Measurements from ENCODE around the gene AKAP13. TPM values are rescaled to one million over a fixed set of nuclear protein-coding genes. Genes with fewer than 3 reads are reported as not detected.
A peak's percentile ranks its signal among the peaks of the same experiment; 100 is the strongest.
"Not testable (repeated sequence)": the region's sequence is repeated elsewhere in the genome, so short reads cannot be mapped to it uniquely, and the experiment has no call there.

Gene AKAP13
- total RNA-seq, 6 donors from 2014 or later, result 329 to 1,278 (median 748) TPM

DNA sequence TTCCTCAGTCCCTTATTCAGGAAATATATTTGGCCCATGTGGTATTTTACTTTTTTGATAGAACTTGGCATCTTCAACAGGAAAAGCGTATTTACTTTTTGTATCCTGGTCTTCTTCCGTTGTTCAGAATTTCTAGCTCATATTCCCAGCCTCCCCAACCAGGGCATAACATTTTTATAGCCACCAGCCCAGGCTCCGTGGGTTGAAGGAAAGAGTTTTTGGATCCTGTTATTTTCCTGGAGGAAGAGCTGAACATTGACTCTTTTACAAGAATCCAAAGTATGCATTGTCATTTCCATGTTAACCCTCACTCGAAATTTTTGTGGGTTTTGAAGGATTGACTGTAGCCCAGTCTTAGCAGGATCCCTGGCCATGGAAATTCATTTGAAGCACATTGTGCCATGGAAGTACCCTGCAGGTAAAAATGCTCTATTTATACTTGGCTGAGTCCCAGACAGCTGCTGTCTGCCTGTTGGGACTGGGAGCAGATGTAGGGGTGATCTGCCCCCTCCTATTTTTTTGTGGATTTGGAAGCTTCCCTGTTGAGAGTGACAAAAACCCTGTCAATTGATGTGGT, 98.8 kb downstream of the AKAP13 start:
- DNase-seq, result no peak
- H3K27ac ChIP-seq, result peak overlapping the region; percentile 5 to 82 (median 50)
- WGBS, 2 donors, result 15 to 23% methylated on average over 4 of the region's 4 CpGs
- no peak for TF ChIP-seq POLR2A (IDR thresholded peaks at IDR 0.05)
- no peak for TF ChIP-seq EP300 (IDR thresholded peaks at IDR 0.05)
- TF ChIP-seq, protein P1, sequence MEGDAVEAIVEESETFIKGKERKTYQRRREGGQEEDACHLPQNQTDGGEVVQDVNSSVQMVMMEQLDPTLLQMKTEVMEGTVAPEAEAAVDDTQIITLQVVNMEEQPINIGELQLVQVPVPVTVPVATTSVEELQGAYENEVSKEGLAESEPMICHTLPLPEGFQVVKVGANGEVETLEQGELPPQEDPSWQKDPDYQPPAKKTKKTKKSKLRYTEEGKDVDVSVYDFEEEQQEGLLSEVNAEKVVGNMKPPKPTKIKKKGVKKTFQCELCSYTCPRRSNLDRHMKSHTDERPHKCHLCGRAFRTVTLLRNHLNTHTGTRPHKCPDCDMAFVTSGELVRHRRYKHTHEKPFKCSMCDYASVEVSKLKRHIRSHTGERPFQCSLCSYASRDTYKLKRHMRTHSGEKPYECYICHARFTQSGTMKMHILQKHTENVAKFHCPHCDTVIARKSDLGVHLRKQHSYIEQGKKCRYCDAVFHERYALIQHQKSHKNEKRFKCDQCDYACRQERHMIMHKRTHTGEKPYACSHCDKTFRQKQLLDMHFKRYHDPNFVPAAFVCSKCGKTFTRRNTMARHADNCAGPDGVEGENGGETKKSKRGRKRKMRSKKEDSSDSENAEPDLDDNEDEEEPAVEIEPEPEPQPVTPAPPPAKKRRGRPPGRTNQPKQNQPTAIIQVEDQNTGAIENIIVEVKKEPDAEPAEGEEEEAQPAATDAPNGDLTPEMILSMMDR (IDR thresholded peaks at IDR 0.05), result no peak
- no peak for TF ChIP-seq POLR2AphosphoS5 (IDR thresholded peaks at IDR 0.05)
- no peak overlapping the region for H3K4me3 ChIP-seq
- ATAC-seq (ENCODE audit: low FRiP score in 2 of 2), result peak in 1 of 2 donors; percentile 66
- H3K27me3 ChIP-seq, result no peaks in the 10 kb centered on the region
- H3K4me1 ChIP-seq, result peaks cover 45 to 64% (median 54%) of the 10 kb centered on the region in 4 donors
- H3K9me3 ChIP-seq, result no peaks in the 10 kb centered on the region
- no peaks in the 10 kb centered on the region for H3K36me3 ChIP-seq

DNA sequence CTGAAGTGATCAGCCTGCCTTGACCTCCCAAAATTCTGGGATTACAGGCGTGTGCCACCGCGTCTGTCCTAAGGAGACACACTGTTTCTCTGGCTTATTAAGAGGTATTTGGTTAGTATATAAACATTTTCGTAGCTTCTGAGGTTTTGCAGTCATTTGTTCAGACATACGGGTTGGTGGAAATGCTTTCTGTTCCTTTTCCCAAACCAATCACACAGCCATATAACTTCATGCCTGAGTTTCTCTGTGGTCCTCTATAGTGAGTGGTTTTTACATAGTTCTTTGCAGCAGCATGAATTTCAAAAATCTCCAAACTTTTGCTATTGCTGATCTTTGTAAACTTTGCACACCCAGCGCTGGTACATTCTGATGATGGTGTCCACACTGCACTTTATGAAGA, 100.5 kb downstream of the AKAP13 start:
- ATAC-seq (ENCODE audit: low FRiP score in 2 of 2) (no peak), DNase-seq (no peak)
- 73 to 84% methylated on average over 6 of the region's 6 CpGs for WGBS, 2 donors
- Histone ChIP-seq H3K36me3 (no peaks in the 10 kb centered on the region), H3K27ac (peak overlapping the region in 1 of 4 donors; percentile 63), H3K4me3 (no peak overlapping the region), H3K9me3 (no peaks in the 10 kb centered on the region), H3K27me3 (no peaks in the 10 kb centered on the region), H3K4me1 (peaks cover 40 to 53% (median 50%) of the 10 kb centered on the region in 4 donors)
- TF ChIP-seq, protein P1 (IDR thresholded peaks at IDR 0.05), result no peak
- TF ChIP-seq EP300 (IDR thresholded peaks at IDR 0.05), result no peak
- no peak for TF ChIP-seq POLR2AphosphoS5 (IDR thresholded peaks at IDR 0.05)
- no peak for TF ChIP-seq POLR2A (IDR thresholded peaks at IDR 0.05)

DNA sequence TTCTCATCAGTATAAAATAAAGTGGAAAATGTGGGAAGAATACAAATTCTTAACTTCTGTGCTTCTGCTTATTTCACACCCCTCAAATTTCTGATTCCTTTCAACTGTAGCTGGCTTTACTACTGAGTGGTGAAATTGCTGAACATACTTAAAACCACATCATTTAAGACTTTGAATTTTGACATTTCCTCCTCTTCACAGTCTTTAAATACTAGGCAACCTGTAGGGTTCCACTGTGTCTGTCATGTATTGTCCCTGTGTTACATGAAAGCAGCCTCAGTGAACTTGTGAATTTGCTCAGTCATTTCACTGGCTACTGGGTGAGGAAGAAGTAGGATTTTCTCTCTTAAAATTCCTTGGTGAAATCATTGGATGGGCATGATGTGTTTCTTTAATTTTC, 101.1 kb downstream of the AKAP13 start:
- ATAC-seq (ENCODE audit: low FRiP score in 2 of 2); DNase-seq; H3K36me3 ChIP-seq; H3K4me3 ChIP-seq; H3K9me3 ChIP-seq; H3K27me3 ChIP-seq: not testable (repeated sequence)
- Histone ChIP-seq H3K4me1 (peaks cover 40 to 56% (median 52%) of the 10 kb centered on the region in 4 donors), H3K27ac (peak overlapping the region in 2 of 4 donors; percentile 61 to 63)

DNA sequence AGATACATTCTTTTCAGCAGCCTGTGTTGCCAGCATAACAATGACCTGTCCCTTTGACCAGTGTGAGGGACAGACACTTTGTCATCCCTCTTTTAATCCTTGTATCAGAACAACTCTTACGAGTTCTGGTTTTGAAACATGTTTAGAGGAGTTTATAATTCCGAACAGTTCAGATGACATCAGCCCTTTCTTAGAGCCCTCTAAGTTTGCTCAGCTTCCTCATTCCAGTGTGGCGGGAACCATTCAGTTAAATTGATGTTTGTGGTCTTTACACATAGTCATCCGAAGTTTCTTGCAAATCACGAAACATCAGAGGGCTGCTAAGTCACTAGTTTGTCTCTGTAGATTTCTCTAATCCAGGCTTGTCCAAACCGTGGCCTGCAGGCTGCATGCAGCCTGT, 102.5 kb downstream of the AKAP13 start:
- no peaks in the 10 kb centered on the region for H3K9me3 ChIP-seq
- peak overlapping the region; percentile 14 to 63 (median 48) for H3K27ac ChIP-seq
- ATAC-seq (ENCODE audit: low FRiP score in 2 of 2) (peak; percentile 77 to 89), DNase-seq (no peak)
- peak in 1 of 2 donors; percentile 26 for TF ChIP-seq POLR2AphosphoS5 (IDR thresholded peaks at IDR 0.05)
- TF ChIP-seq, protein P1 (IDR thresholded peaks at IDR 0.05), result no peak
- no peak overlapping the region for H3K4me3 ChIP-seq
- peaks cover 37 to 60% (median 50%) of the 10 kb centered on the region in 4 donors for H3K4me1 ChIP-seq
- WGBS, 2 donors, result 22 to 23% methylated on average over 6 of the region's 6 CpGs
- peaks cover 0 to 7% (median 0%) of the 10 kb centered on the region in 4 donors for H3K36me3 ChIP-seq
- no peaks in the 10 kb centered on the region for H3K27me3 ChIP-seq

DNA sequence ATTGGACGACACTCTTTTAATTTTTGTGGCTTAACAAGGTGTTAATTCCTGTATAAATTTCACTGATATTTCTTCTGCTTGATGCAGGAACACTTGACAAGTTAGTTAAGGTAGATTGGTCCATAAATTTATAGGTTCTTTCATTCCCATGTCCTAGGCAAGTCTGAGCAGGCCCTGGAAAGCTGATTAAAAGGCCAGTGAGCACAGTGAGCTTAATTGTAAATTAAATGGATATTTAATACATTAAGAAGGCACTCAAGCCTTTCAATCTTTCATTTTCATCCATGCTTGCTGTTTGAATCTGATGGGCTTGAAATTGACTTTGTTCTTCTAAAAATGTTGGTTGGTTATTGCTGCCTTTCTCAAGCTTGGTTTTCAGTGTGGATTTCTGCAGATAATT, 103.6 kb downstream of the AKAP13 start:
- Histone ChIP-seq H3K27ac (peak overlapping the region in 1 of 4 donors; percentile 1), H3K4me1 (peaks cover 31 to 64% (median 44%) of the 10 kb centered on the region in 4 donors)
- not testable (repeated sequence) for DNase-seq; H3K9me3 ChIP-seq; ATAC-seq (ENCODE audit: low FRiP score in 2 of 2); H3K27me3 ChIP-seq; H3K36me3 ChIP-seq; H3K4me3 ChIP-seq
- 93 to 95% methylated on average over 1 of the region's 1 CpG for WGBS, 2 donors

DNA sequence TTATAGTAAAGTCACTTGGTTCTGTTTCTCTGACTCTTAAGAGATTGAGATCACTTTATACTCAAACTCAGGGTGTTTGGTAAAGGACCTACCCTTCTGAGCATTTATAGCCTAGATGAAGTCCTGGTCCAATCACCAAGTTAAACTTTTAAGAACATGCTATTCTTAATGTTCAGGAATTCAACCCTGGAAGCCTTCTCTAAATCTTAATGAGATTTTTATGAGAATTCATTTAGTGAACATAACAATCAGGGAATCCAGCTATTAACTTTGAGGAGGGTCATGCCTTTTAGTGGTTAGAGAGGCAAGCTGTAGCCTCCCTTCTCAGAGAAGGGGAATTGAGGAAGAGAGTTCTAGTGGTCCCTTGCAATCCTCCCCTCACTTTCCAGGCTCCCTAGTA, 104.5 kb downstream of the AKAP13 start:
- peaks cover 21 to 61% (median 35%) of the 10 kb centered on the region in 4 donors for H3K4me1 ChIP-seq

More for the DNA sequence above, 104.5 kb downstream of the AKAP13 start:
- H3K36me3 ChIP-seq; H3K4me3 ChIP-seq; DNase-seq; H3K9me3 ChIP-seq; ATAC-seq (ENCODE audit: low FRiP score in 2 of 2); H3K27me3 ChIP-seq: not testable (repeated sequence)
- H3K27ac ChIP-seq, result peak overlapping the region in 1 of 4 donors; percentile 26
